Measurements from ENCODE around the gene SYCP2L.

The SYCP2L gene

GRCh38 chr6:11009353-11009752 is 122.5 kb downstream of the SYCP2L start:
- no peak for DNase-seq

- no peak for DNase-seq
Observed at GRCh38 chr6:11011787-11012234, 125.0 kb downstream of the SYCP2L start.

DNA sequence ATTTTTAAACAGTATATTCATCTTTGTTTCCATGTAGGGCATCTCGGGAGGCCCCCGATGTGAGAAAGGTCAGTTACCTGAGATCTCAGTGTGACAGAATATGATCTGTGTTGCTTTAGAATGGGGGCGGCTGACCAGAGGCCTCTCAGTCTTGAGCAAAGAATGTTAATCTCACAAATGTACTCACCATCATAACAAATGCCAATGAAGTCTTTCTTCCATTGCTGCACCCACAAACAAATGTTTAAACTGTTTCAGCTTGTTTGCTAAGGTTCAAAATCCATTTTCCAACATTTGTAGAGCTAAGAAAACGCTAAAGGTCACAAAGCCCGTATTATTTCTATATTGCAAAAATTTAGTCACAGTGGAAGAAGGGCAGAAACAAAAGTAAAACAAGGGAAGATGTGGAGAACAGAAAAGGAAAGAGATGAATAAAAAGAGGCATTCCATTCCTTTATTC is 125.5 kb downstream of the SYCP2L start:
- no peak for DNase-seq

DNA sequence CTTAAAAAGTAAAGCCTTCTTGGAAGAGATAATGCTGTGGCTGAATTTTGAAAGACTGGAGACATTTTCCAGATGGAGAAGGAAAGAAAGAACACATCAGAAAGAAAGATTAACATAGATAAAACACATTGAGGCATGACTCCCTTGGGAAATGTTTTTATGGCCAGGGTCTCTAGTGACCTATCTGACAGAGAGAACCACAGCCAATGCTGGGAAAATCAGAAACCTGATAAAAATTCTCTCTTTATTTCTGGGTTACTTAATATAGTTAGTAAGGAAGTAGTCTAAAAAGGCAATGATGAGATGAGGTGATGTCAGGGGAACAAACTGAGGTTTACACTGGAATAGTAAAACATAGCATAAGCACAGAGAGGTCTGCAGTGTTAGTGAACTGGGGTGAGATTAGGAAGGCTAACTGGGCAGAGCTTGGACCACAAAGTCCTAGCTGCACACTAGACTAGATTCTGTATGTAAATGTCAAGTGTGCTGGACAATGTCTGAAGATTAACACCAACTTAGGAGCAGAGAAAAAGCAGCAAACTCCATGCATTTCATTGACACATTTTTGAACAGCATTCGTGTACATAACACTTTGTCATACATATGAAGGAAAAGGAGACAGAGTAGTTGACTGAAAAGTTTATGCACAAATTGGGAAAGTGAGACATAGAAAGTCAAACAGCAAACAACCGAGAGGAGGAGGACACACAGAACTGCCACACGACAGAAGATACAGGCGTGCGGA is 126.3 kb downstream of the SYCP2L start:
- DNase-seq, result no peak

DNA sequence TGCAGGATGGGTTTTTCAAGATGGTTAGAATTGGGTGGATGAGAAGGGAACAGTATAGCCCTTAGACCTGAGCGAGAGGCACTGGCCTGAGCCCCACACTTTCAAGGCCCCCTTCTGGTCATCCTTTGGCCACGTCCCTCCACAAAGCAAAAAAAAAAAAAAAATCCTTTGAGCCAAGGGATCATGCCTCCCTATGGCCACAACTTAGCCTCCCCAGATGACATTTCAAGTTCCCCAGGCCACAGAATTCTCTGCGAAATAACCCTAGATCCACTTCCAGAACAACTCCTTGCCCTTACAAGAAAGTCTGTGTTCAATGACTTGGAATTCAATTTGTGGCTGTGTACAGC is 126.8 kb downstream of the SYCP2L start:
- DNase-seq, result no peak

DNA sequence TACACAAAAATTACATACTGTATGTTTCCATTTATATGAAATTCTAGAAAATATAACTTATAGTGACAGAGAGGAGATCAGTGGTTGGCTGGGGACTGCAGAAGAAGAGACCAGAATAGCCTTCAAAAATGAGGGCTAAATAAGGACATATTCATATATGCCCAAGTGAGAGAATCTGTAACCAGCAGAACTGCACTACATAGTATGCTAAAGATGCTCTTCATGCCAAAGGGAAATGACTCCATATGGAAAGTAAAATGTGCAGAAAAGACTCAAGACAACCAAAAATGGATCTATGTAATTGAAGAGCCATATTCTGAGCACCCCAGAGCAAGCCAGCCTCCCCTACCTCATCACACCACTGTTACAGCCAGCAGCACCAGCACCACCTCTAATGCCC is 128.2 kb downstream of the SYCP2L start:
- DNase-seq, result no peak

DNA sequence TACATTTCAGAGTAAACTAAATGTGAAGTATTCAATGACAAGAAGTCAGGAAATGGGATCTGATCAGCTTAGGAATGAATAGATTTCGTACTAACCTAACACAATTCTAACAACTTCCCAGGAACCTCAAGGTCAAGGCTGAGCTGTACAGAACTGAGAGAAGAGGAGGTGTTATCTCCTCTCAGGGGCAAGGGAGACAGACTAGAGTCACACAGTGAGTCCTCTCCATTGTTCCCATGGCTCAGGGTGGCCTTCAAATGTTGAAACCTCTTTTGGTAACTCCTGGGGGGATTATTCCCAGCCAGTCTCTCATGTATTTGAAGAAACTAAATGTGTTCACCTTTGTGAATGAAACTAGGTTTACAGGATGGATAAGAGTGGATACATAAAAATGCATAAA is 129.6 kb downstream of the SYCP2L start:
- DNase-seq, result no peak

DNA sequence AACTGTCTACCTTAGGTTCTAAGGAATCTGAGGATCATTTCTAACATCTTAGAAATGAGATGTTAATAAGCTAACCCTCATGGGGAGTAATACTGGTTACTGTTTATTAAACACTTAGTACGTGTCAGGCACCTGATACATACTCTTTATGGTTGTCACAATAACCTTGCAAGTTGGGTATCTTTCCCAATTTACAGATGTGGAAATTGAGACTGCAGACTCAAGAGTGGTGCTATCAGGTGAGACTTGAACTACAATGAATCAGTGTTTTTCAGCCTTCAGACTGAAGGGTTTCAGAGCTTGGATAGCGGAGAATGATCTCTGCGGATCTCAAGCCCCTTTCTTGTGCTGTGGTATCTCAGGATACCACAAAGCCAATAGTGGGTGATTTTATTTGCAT is 130.2 kb downstream of the SYCP2L start:
- DNase-seq, result no peak

DNA sequence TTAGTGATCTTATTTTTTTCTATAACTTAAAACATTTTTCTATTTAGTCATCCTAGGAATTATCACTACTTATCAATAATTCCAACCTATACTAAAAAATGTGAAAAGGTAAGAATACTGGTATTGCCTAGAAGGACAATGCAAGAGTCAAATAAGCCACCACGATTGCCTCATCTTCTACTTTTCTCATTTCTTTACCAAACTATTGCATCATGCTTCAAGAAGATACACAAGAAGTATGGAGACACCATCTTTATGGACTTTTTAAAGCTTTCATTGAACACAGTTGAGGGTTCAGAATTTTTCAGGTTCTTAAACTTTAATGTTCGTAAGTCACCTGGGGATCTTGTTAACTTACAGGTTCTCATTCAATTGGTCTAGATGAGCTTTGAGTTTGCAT is 131.4 kb downstream of the SYCP2L start:
- no peak for DNase-seq

DNA sequence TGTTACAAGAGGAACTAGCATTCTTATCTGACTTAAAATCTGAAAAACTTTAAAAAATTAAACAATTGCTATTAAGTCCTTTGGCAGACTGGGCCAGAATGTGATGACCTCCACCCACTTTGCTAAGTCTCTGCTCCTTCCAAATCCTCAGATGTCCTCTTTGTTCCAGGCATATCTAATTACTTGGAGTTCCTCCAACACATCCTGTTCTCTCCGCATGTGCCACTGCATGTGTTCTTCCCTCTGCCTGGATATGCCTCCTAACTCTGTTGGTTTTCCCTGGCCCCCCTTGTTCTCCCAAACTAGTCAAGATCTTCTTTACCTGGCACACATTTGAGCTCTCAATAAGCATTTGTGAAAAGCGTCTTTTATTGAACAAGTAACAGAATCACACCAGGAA is 134.2 kb downstream of the SYCP2L start:
- no peak for DNase-seq

DNA sequence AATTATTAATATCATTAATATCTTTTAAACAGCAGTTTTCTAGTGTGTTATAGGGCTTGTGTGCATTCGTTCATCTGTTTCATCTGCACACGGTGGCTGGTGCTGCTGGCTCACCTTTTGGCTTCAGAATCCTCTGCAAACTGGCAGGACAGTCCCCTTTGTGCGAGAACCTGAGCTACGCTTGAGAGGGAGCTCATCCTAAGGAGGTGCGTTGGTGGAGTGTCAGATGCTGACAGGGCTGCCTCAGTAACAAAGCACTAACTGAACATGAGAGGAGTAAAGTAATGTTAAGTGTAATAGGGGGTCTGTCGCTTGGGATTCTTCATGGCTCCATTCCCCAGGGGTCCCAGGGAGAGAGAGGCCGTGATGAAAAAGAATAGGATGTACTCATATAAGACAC is 134.9 kb downstream of the SYCP2L start:
- DNase-seq, result no peak

- no peak for DNase-seq
Observed at GRCh38 chr6:11023032-11023431, 136.2 kb downstream of the SYCP2L start.
